COLO829 (cell line): ENCODE measurements around the gene TPTE2.
"Not testable (repeated sequence)": the region's sequence is repeated elsewhere in the genome, so short reads cannot be mapped to it uniquely, and the experiment has no call there.

ENCODE experiments used
- DNase-seq: peaks from one replicate; pipeline ENCODE4 v3.0.0; 2012; ENCODE audit warnings: low spot score

TPTE2 gene

GRCh38 chr13:19567820-19568534 is 6.6 kb upstream of the TPTE2 start:
- no peak for DNase-seq

- no peak for DNase-seq
Observed at GRCh38 chr13:19561585-19561984, 253 bp upstream of the TPTE2 start.

GRCh38 chr13:19560672-19561071 is 660 bp downstream of the TPTE2 start:
- not testable (repeated sequence) for DNase-seq

GRCh38 chr13:19559739-19560138 is 1.6 kb downstream of the TPTE2 start:
- not testable (repeated sequence) for DNase-seq

- DNase-seq, result not testable (repeated sequence)
Observed at GRCh38 chr13:19557287-19557686, 4.0 kb downstream of the TPTE2 start.

- DNase-seq, result not testable (repeated sequence)
Observed at GRCh38 chr13:19549245-19549644, 12.1 kb downstream of the TPTE2 start.

GRCh38 chr13:19525634-19526033 is 35.7 kb downstream of the TPTE2 start:
- DNase-seq, result not testable (repeated sequence)

GRCh38 chr13:19519049-19519448 is 42.3 kb downstream of the TPTE2 start:
- no peak for DNase-seq

GRCh38 chr13:19507623-19508022 is 53.7 kb downstream of the TPTE2 start:
- DNase-seq, result not testable (repeated sequence)

GRCh38 chr13:19460126-19460525 is 101.2 kb downstream of the TPTE2 start:
- not testable (repeated sequence) for DNase-seq

- DNase-seq, result not testable (repeated sequence)
Observed at GRCh38 chr13:19439056-19439686, 122.2 kb downstream of the TPTE2 start.

GRCh38 chr13:19437780-19438179 is 123.6 kb downstream of the TPTE2 start:
- not testable (repeated sequence) for DNase-seq

GRCh38 chr13:19422236-19422635 is 139.1 kb downstream of the TPTE2 start:
- not testable (repeated sequence) for DNase-seq

- DNase-seq, result not testable (repeated sequence)
Observed at GRCh38 chr13:19412494-19412893, 148.8 kb downstream of the TPTE2 start.

- DNase-seq, result not testable (repeated sequence)
Observed at GRCh38 chr13:19382746-19383511, 178.4 kb downstream of the TPTE2 start.

- DNase-seq, result no peak
Observed at GRCh38 chr13:19382111-19382510, 179.2 kb downstream of the TPTE2 start.
